Sigmoid colon (tissue), 4 donors: ENCODE measurements around the gene ADCY5.

Experiments
- EP300 ChIP-seq, 4 donors: sonication (generic); formaldehyde crosslinking; IDR thresholded peaks; one replicate each; pipeline ENCODE4 v1.6.1; 2017; ENCODE audit warnings: antibody characterized with exemption in 4 of 4
- POLR2A ChIP-seq, 2 donors: fragments of 450-650 bp; IDR thresholded peaks; one replicate each; pipeline ENCODE4 v1.6.1; 2016; ENCODE audit warnings: antibody characterized with exemption in 2 of 2, mild to moderate bottlenecking in 2 of 2, moderate library complexity in 2 of 2

DNA sequence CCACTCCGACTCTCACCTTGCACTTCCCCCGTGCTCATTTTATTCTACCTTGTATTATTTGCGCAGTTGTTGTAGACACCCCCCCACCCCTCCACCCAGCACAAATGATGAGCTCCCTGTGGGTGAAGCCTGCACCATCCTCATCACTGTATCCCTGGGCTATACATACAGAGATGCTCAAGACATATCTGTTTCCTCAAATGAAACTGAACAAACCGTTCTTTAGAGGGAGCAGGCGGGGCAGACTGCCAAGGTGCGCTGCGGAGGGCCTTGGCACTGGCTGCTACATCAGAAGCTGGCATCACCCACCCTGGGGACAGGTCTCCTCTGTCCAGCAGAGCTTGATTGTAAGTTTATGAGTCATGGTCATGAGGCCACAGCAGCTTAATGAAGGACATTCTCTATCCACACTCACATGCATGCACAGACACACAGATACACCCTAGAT, 29.0 kb downstream of the ADCY5 start:
- TF ChIP-seq POLR2A (IDR thresholded peaks at IDR 0.05) (no peak), EP300 (IDR thresholded peaks at IDR 0.05) (no peak)
